ENCODE data around the gene SLCO2A1. TPM values are rescaled to one million over a fixed set of nuclear protein-coding genes. Genes with fewer than 3 reads are reported as not detected.

SLCO2A1 gene
- total RNA-seq, 1 donor from 2014 or later: 0.07 TPM

DNA sequence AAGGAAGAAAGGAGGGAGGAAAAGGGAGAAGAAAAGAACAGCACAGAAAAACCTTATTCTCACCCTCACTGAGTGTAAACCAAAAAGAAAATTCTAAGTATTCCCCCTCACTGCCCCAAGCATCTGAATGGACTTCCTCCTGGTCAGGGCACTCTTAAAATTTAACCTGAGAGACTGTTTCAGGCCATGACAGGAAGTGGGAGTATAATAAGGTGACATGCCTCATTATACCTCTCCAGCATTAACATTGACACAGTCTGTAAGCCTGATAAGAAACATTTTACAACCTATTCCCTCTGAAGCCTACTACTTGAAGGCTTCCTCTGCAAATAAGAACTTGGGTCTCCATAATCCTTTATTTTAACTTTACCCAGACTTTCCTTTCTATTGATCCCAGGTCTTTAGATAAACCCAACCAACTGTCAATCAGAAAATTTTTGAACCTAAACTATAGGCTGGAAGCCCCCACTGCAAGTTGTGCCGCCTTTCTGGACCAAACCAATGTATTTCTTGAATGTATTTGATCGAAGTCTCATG, 41.7 kb downstream of the SLCO2A1 start:
- no peaks in the 10 kb centered on the region for H4K20me1 ChIP-seq (ENCODE audit: low read depth)
- no peak overlapping the region for H3K9ac ChIP-seq
- H3K4me2 ChIP-seq: peak overlapping the region; percentile 48
- no peak for TF ChIP-seq CTCF (IDR thresholded peaks at IDR 0.05)
- Mint-ChIP-seq H3K36me3 (no peaks in the 10 kb centered on the region), H3K27ac (no peak overlapping the region), H3K4me3 (no peak overlapping the region), H3K9me3 (no peaks in the 10 kb centered on the region), H3K4me1 (peaks cover 20% of the 10 kb centered on the region), H3K27me3 (ENCODE audit: insufficient read depth, low read depth) (peaks cover 2% of the 10 kb centered on the region)
- no peak overlapping the region for H3K27ac ChIP-seq
- peaks cover 17% of the 10 kb centered on the region for H3K4me1 ChIP-seq
- no peaks in the 10 kb centered on the region for H3K9me3 ChIP-seq (ENCODE audit: low read depth)
- H3K79me2 ChIP-seq (ENCODE audit: low read depth): no peaks in the 10 kb centered on the region
- H2AFZ ChIP-seq (replicated peaks): peak overlapping the region; percentile 94
- H3K36me3 ChIP-seq: no peaks in the 10 kb centered on the region
- no peaks in the 10 kb centered on the region for H3K27me3 ChIP-seq
- H3F3A ChIP-seq (ENCODE audit: low read depth): peaks cover 8% of the 10 kb centered on the region
- no peak for DNase-seq (ENCODE audit: low spot score)
- H3K4me3 ChIP-seq: no peak overlapping the region

DNA sequence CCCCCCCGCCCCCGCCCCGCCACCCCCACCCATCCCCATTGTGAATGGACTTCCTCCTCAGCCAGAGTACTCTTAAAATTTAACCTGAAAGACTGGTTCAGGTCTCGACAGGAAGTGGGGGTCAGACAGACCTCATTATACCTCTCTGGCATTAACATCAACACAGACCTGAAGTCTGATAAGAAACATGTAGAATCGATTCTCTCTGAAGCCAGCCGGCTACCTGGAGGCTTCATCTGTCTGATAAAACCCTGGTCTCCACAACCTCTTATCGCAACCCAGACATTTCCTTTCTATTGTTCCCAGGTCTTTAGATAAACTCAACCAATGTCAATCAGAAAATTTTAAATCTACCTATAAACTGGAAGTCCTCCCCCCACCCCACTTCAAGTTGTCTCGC, 42.6 kb downstream of the SLCO2A1 start:
- Mint-ChIP-seq H3K4me3 (no peak overlapping the region), H3K9me3 (no peaks in the 10 kb centered on the region)

DNA sequence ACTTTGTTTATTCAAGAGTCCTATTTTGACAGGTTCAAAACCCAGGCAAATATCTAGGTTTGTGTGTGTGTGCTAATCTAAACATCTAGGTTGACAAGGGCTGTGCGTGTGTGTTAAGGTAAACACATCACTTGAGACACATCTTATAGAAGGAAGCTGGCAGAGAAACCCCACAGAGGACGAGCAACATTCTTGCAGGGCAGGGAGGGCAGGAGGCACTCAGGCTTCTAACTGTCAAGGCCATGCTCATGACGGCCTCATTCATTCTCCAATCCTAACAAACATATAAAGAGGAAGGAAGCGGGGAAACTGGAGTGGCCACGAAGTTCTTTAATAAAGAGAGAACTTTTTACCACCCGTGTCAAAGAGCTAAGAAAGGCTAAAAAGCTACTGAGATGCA, 43.4 kb downstream of the SLCO2A1 start:
- TF ChIP-seq EZH2phosphoT487 (IDR thresholded peaks at IDR 0.05): no peak
- TF ChIP-seq CTCF (IDR thresholded peaks at IDR 0.05): no peak
- TF ChIP-seq EZH2 (IDR thresholded peaks at IDR 0.05): no peak
- Mint-ChIP-seq H3K27ac (no peak overlapping the region), H3K4me3 (no peak overlapping the region), H3K9me3 (no peaks in the 10 kb centered on the region), H3K36me3 (no peaks in the 10 kb centered on the region), H3K27me3 (ENCODE audit: insufficient read depth, low read depth) (peaks cover 2% of the 10 kb centered on the region), H3K4me1 (peaks cover 20% of the 10 kb centered on the region)
- no peak overlapping the region for H3K4me3 ChIP-seq
- no peak overlapping the region for H3K27ac ChIP-seq
- no peaks in the 10 kb centered on the region for H4K20me1 ChIP-seq (ENCODE audit: low read depth)
- no peak for DNase-seq (ENCODE audit: low spot score)
- H3K4me1 ChIP-seq: peaks cover 11% of the 10 kb centered on the region
- H3K9ac ChIP-seq: no peak overlapping the region
- no peaks in the 10 kb centered on the region for H3K79me2 ChIP-seq (ENCODE audit: low read depth)
- H3K4me2 ChIP-seq: no peak overlapping the region
- H3K9me3 ChIP-seq (ENCODE audit: low read depth): no peaks in the 10 kb centered on the region
- no peaks in the 10 kb centered on the region for H3K36me3 ChIP-seq
- no peak overlapping the region for H2AFZ ChIP-seq (replicated peaks)
- peaks cover 8% of the 10 kb centered on the region for H3F3A ChIP-seq (ENCODE audit: low read depth)
- no peaks in the 10 kb centered on the region for H3K27me3 ChIP-seq

More for the DNA sequence above, 42.6 kb downstream of the SLCO2A1 start:
- Histone ChIP-seq H3K27me3 (no peaks in the 10 kb centered on the region), H3K9me3 (ENCODE audit: low read depth) (no peaks in the 10 kb centered on the region), H3K4me1 (peaks cover 14% of the 10 kb centered on the region), H2AFZ (replicated peaks) (no peak overlapping the region), H3K79me2 (ENCODE audit: low read depth) (no peaks in the 10 kb centered on the region), H3F3A (ENCODE audit: low read depth) (peaks cover 8% of the 10 kb centered on the region), H3K27ac (no peak overlapping the region), H3K4me2 (no peak overlapping the region), H4K20me1 (ENCODE audit: low read depth) (no peaks in the 10 kb centered on the region), H3K36me3 (no peaks in the 10 kb centered on the region), H3K9ac (no peak overlapping the region), H3K4me3 (no peak overlapping the region)
- Mint-ChIP-seq H3K27ac (no peak overlapping the region), H3K4me1 (peaks cover 20% of the 10 kb centered on the region), H3K27me3 (ENCODE audit: insufficient read depth, low read depth) (peaks cover 2% of the 10 kb centered on the region), H3K36me3 (no peaks in the 10 kb centered on the region)
- TF ChIP-seq CTCF (IDR thresholded peaks at IDR 0.05): no peak
- no peak for TF ChIP-seq EZH2phosphoT487 (IDR thresholded peaks at IDR 0.05)
- TF ChIP-seq EZH2 (IDR thresholded peaks at IDR 0.05): no peak
- no peak for DNase-seq (ENCODE audit: low spot score)

All from neural progenitor cell (in vitro differentiated cells).